HepG2 (cell line): ENCODE data around the gene TMEM50B. TPM values are rescaled to one million over a fixed set of nuclear protein-coding genes. Genes with fewer than 3 reads are reported as not detected.

Experiments used
- GFI1 ChIP-seq: sonication (generic); formaldehyde crosslinking; IDR thresholded peaks from 2 replicates; pipeline ENCODE4 v1.5.0; 2020; ENCODE audit warnings: missing genetic modification reagents, mild to moderate bottlenecking, borderline replicate concordance
- GMEB1 ChIP-seq: sonication (generic); formaldehyde crosslinking; IDR thresholded peaks from 2 replicates; pipeline ENCODE4 v1.5.1; 2020; ENCODE audit warnings: missing genetic modification reagents, mild to moderate bottlenecking, borderline replicate concordance
- HDAC1 ChIP-seq: sonication (generic); formaldehyde crosslinking; IDR thresholded peaks from 2 replicates; pipeline ENCODE4 v1.5.1; 2020; ENCODE audit warnings: mild to moderate bottlenecking, missing genetic modification reagents
- MATR3 ChIP-seq: sonication (generic); formaldehyde crosslinking; IDR thresholded peaks from 2 replicates; pipeline ENCODE4 v1.4.0; 2020; ENCODE audit warnings: missing genetic modification reagents
- MXD4 ChIP-seq: IDR thresholded peaks from 2 replicates; pipeline ENCODE4 v1.6.1; 2016; ENCODE audit warnings: mild to moderate bottlenecking, missing biosample characterization, missing genetic modification reagents
- NR1H2 ChIP-seq: sonication (generic); formaldehyde crosslinking; IDR thresholded peaks from 2 replicates; pipeline ENCODE4 v1.8.1; 2022; ENCODE audit warnings: low read depth, missing genetic modification reagents, borderline replicate concordance
- RNF219 ChIP-seq: sonication (generic); formaldehyde crosslinking; IDR thresholded peaks from 2 replicates; pipeline ENCODE4 v1.5.0; 2020; ENCODE audit warnings: mild to moderate bottlenecking, missing genetic modification reagents
- RXRB ChIP-seq: IDR thresholded peaks from 2 replicates; pipeline ENCODE4 v1.6.1; 2016; ENCODE audit warnings: borderline replicate concordance, missing genetic modification reagents, missing compliant biosample characterization
- SMAD1 ChIP-seq: sonication (generic); formaldehyde crosslinking; IDR thresholded peaks from 2 replicates; pipeline ENCODE4 v1.4.0; 2020; ENCODE audit warnings: missing genetic modification reagents, low read depth, mild to moderate bottlenecking, borderline replicate concordance
- XRCC5 ChIP-seq: fragments of 200-400 bp; formaldehyde crosslinking; optimal IDR thresholded peaks from 2 replicates; pipeline ENCODE3; 2017; ENCODE audit warnings: mild to moderate bottlenecking, low read length
- YY1 ChIP-seq: IDR thresholded peaks from 2 replicates; pipeline ENCODE4 v1.6.1; 2011; ENCODE audit warnings: low read length, low read depth, moderate library complexity, mild to moderate bottlenecking; ENCODE audit not compliant: insufficient read depth, insufficient replicate concordance
- ZBED4 ChIP-seq: sonication (generic); formaldehyde crosslinking; IDR thresholded peaks from 2 replicates; pipeline ENCODE4 v1.4.0; 2020; ENCODE audit warnings: missing genetic modification reagents, borderline replicate concordance
- ZFP36L1 ChIP-seq: sonication (generic); formaldehyde crosslinking; IDR thresholded peaks from 2 replicates; pipeline ENCODE4 v1.8.0; 2022; ENCODE audit warnings: mild to moderate bottlenecking, missing genetic modification reagents, moderate library complexity
- ZFYVE20 ChIP-seq: sonication (generic); formaldehyde crosslinking; IDR thresholded peaks from 2 replicates; pipeline ENCODE4 v1.8.0; 2023; ENCODE audit warnings: low read depth, mild to moderate bottlenecking, moderate library complexity, missing genetic modification reagents, borderline replicate concordance
- ZNF230 ChIP-seq: sonication (generic); formaldehyde crosslinking; IDR thresholded peaks from 2 replicates; pipeline ENCODE4 v1.4.0; 2020; ENCODE audit warnings: mild to moderate bottlenecking, missing genetic modification reagents
- ZNF274 ChIP-seq: sonication (generic); formaldehyde crosslinking; IDR thresholded peaks from 2 replicates; pipeline ENCODE4 v1.5.1; 2020; ENCODE audit warnings: mild to moderate bottlenecking, missing genetic modification reagents
- ZNF382 ChIP-seq: sonication (generic); formaldehyde crosslinking; IDR thresholded peaks from 2 replicates; pipeline ENCODE4 v1.5.0; 2020; ENCODE audit warnings: missing genetic modification reagents, mild to moderate bottlenecking, borderline replicate concordance
- ZNF670 ChIP-seq: sonication (generic); formaldehyde crosslinking; IDR thresholded peaks from 2 replicates; pipeline ENCODE4 v1.8.0; 2022; ENCODE audit warnings: mild to moderate bottlenecking, missing genetic modification reagents, borderline replicate concordance
- ZNF780A ChIP-seq: sonication (generic); formaldehyde crosslinking; IDR thresholded peaks from 2 replicates; pipeline ENCODE4 v1.8.0; 2022; ENCODE audit warnings: mild to moderate bottlenecking, missing genetic modification reagents, moderate library complexity
- ZSCAN25 ChIP-seq: sonication (generic); formaldehyde crosslinking; IDR thresholded peaks from 2 replicates; pipeline ENCODE4 v1.8.0; 2022; ENCODE audit warnings: mild to moderate bottlenecking, missing genetic modification reagents
- ZSCAN31 ChIP-seq: sonication (generic); formaldehyde crosslinking; IDR thresholded peaks from 2 replicates; pipeline ENCODE4 v1.5.0; 2020; ENCODE audit warnings: low read depth, mild to moderate bottlenecking, missing genetic modification reagents
- polyA plus RNA-seq, 8 experiments: library from polyadenylated mRNA; depleted of rRNA in 3 of 8; stranded (reverse) in 7 of 8; unstranded in 1 of 8; fragments of >200 nt; fragmentation: Illumina TruSeq in 4 of 8; extraction: Trizol in 4 of 8; gene quantifications; 2 replicates each; pipeline versions ENCODE4 v1.2.1 to v1.2.3, GENCODE V29; 2011 to 2016; ENCODE audit warnings: low read depth in 4 of 8, missing spikeins in 1 of 8, mixed read lengths in 1 of 8; ENCODE audit not compliant: insufficient read depth in 1 of 8
- total RNA-seq, 5 experiments: library from RNA; depleted of rRNA; stranded (reverse); fragments of >200 nt; fragmentation: Illumina TruSeq; extraction: Trizol; gene quantifications; 2 replicates each; pipeline ENCODE4 v1.2.3, GENCODE V29; 2016; ENCODE audit warnings: low read depth in 1 of 5

TMEM50B gene
- total and polyA plus RNA-seq, 2 of the 13 experiments (the other 11 are each of a cell fraction or from before 2014, with no cell fraction given): 29.9 to 46.3 TPM

- TF ChIP-seq XRCC5: peak; percentile 85
- no peak for TF ChIP-seq ZNF670
- TF ChIP-seq ZNF274 (CRISPR knock-in tag): no peak
- TF ChIP-seq MATR3 (CRISPR knock-in tag): 0 out of 2 replicates have a peak, but pooled peaks have one; percentile 72
- peak; percentile 39; the same call in 1 of the 2 replicates for TF ChIP-seq ZNF230 (CRISPR knock-in tag)
- peak; percentile 73 for TF ChIP-seq HDAC1 (CRISPR knock-in tag)
- TF ChIP-seq ZSCAN25: peak; percentile 29; the same call in 1 of the 2 replicates
- 0 out of 2 replicates have a peak, but pooled peaks have one; percentile 30 for TF ChIP-seq GFI1 (CRISPR knock-in tag)
- no peak for TF ChIP-seq ZFYVE20 (CRISPR knock-in tag)
- TF ChIP-seq ZBED4 (CRISPR knock-in tag): peak; percentile 96
- peak; percentile 69 for TF ChIP-seq MXD4 (CRISPR knock-in tag)
- TF ChIP-seq YY1: peak; percentile 75
- no peak for TF ChIP-seq ZNF382
- TF ChIP-seq ZNF780A (CRISPR knock-in tag): 0 out of 2 replicates have a peak, but pooled peaks have one; percentile 59
- TF ChIP-seq RXRB (CRISPR knock-in tag): peak; percentile 33; the same call in 1 of the 2 replicates
- TF ChIP-seq ZSCAN31 (CRISPR knock-in tag): no peak; the same call in 1 of the 2 replicates
- no peak for TF ChIP-seq NR1H2 (CRISPR knock-in tag)
- peak; percentile 87; the same call in 1 of the 2 replicates for TF ChIP-seq RNF219
- peak; percentile 33; the same call in 1 of the 2 replicates for TF ChIP-seq SMAD1 (CRISPR knock-in tag)
- peak; percentile 84; the same call in 1 of the 2 replicates for TF ChIP-seq ZFP36L1
- TF ChIP-seq GMEB1 (CRISPR knock-in tag): peak; percentile 62
Measured at GRCh38 chr21:33479679-33480480, at the start of gene TMEM50B (continued).
